Activated CD8-positive, alpha-beta T cell treated with anti-CD3 and anti-CD28 coated beads for 36 hours (primary cell): ENCODE results near the gene BORCS6. TPM values are rescaled to one million over a fixed set of nuclear protein-coding genes. Genes with fewer than 3 reads are reported as not detected.

Experiments
- ATAC-seq: fragments of 200-7000 bp; cut with Tn5 transposase; one replicate; pipeline ENCODE4 v1.10.0; 2021; ENCODE audit warnings: mild to moderate bottlenecking, moderate library complexity
- CTCF ChIA-PET: fragments of 350-600 bp; sonication (Branson Sonifier 250); formaldehyde crosslinking; loops from one replicate; lab custom pipeline; 2021; ENCODE audit warnings: antibody characterized with exemption; lab: Charles Lee
- POLR2A ChIA-PET: fragments of 350-600 bp; sonication (Branson Sonifier 250); formaldehyde crosslinking; loops from one replicate; lab custom pipeline; 2021; ENCODE audit warnings: antibody characterized with exemption; lab: Charles Lee
- DNase-seq: peaks from one replicate; pipeline ENCODE4 v3.0.0-alpha.2; 2020
- H3K27ac Mint-ChIP-seq: one replicate; pipeline ENCODE4 v1.8.0; 2021; ENCODE audit warnings: mild to moderate bottlenecking, mixed read lengths
- H3K27me3 Mint-ChIP-seq: one replicate; pipeline ENCODE4 v1.8.0; 2021; ENCODE audit warnings: mixed read lengths
- H3K36me3 Mint-ChIP-seq: one replicate; pipeline ENCODE4 v1.8.0; 2021; ENCODE audit warnings: low read depth, mixed read lengths
- H3K4me1 Mint-ChIP-seq: one replicate; pipeline ENCODE4 v1.8.0; 2021; ENCODE audit warnings: low read depth, mixed read lengths
- H3K4me3 Mint-ChIP-seq: one replicate; pipeline ENCODE4 v1.8.0; 2021; ENCODE audit warnings: mild to moderate bottlenecking, moderate library complexity, mixed read lengths
- H3K9me3 Mint-ChIP-seq: one replicate; pipeline ENCODE4 v1.8.0; 2021; ENCODE audit warnings: mixed read lengths
- CTCF ChIP-seq: fragments of 200-600 bp; IDR thresholded peaks from one replicate; pipeline ENCODE4 v1.8.0; 2022; ENCODE audit warnings: antibody characterized with exemption, mild to moderate bottlenecking
- intact Hi-C: fragments of 100-400 bp; cut with micrococcal nuclease; formaldehyde crosslinking; loops from one replicate; pipeline ENCODE4 v1.10.0; 2022
- total RNA-seq, 2 experiments: library from RNA; stranded (reverse); gene quantifications; one replicate each; pipeline ENCODE4 v1.2.3, GENCODE V29; 2021

The BORCS6 gene
- total RNA-seq, 2 experiments from 2014 or later, result 5.5 to 6.2 TPM

- Mint-ChIP-seq H3K9me3 (no peaks in the 10 kb centered on the region), H3K36me3 (peaks cover 60% of the 10 kb centered on the region), H3K27me3 (no peaks in the 10 kb centered on the region), H3K4me3 (no peak overlapping the region), H3K4me1 (peaks cover 16% of the 10 kb centered on the region), H3K27ac (no peak overlapping the region)
- no peak for ATAC-seq
- POLR2A ChIA-PET, result interaction anchor here (0.6 to 16.5 kb wide), 10 partner anchors 8 to 49 kb away, joined by 3 to 186 read pairs (median 4); partner anchors contain the start of genes BORCS6, CTC1 and PFAS
- no peak for DNase-seq
- CTCF ChIA-PET, result interaction anchor here (0.7 kb wide), 1 partner anchor 13 kb away, joined by 3 read pairs; no protein-coding TSS in a partner anchor
- intact Hi-C loops, result no loop called here
- TF ChIP-seq CTCF, result no peak
Observed at GRCh38 chr17:8204761-8205555, 15.0 kb upstream of the BORCS6 start.

DNA sequence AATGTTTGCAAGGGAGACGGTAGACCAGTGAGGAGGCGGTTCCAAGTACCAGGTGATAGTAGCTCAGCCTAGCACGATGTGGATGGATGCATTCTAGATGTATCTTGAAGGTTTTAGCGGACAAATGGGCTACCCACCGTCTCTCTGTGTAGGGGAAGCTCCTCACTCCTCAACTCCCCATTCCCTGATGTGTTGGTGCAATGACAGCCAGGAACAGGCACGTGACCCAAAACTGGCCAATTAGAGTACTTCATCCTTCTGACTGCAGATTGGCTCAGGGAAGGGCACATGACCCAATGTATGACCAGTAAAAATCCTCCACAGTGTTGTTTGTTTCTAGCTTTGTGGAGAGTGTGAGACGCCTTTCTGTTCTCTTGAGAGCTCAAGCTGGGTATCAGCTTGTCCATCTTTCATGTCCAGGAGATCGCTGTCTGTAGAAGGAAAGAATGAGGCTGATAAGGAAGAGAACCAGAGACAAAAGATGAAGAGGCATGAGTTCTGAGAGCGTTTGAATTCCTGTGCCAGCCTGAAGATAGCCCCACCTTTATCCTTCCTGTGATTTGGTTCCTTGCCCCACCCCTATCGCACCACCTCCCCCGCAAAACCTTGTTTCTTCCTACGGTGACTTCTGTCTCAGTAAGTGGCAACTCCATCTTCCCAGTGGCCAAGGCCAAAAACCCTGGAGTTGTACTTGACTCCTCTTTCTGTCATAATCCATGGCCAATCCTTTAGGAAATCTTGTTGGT lies 2.3 kb upstream of the BORCS6 start:
- Mint-ChIP-seq H3K27ac (no peak overlapping the region), H3K4me3 (no peak overlapping the region), H3K36me3 (no peaks in the 10 kb centered on the region), H3K9me3 (no peaks in the 10 kb centered on the region), H3K27me3 (no peaks in the 10 kb centered on the region), H3K4me1 (peaks cover 18% of the 10 kb centered on the region)
- ATAC-seq, result peak; percentile 36
- POLR2A ChIA-PET, result interaction anchor here (1.3 to 12.1 kb wide), 6 partner anchors 14 to 56 kb away, joined by 5 to 273 read pairs (median 75); partner anchors contain the start of genes AURKB, CTC1 and TMEM107
- intact Hi-C loops, result no loop called here
- CTCF ChIA-PET, result interaction anchor here (0.6 to 4.6 kb wide), 6 partner anchors 8 to 109 kb away, joined by 3 to 28 read pairs (median 4); no protein-coding TSS in a partner anchor
- TF ChIP-seq CTCF, result no peak
- peak; percentile 77 for DNase-seq

DNA sequence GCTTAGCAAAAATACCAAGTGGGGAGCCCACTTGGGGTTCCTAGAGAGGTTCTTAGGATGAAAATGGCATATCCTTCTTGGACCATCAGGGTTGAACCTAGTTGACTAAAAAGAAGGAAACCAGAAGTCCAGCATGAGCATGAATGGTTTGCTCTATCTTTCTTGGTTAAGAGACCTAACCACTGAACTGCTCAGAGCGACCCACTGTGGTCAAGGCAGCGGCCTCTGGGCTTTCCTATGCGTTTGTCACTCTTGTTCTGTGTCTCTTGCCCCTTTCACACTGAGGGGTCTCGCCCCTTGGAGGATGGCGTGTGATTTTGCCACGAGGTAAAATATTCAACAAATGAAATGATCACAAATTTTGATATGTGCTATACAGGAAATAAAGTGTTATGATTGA lies 526 bp upstream of the BORCS6 start:
- H3K9me3 Mint-ChIP-seq, result no peaks in the 10 kb centered on the region
- POLR2A ChIA-PET, result interaction anchor here (1.4 to 12.1 kb wide), 6 partner anchors 15 to 68 kb away, joined by 3 to 273 read pairs (median 78); partner anchors contain the start of genes AURKB, TMEM107 and VAMP2
- DNase-seq (no peak), ATAC-seq (no peak)
- no peak overlapping the region for H3K4me3 Mint-ChIP-seq
- intact Hi-C loops, result loop anchor here (1.0 kb wide), 1 partner anchor 9 kb away; no protein-coding TSS in a partner anchor
- CTCF ChIA-PET, result interaction anchor here (0.8 to 6.6 kb wide), 8 partner anchors 9 to 97 kb away, joined by 3 to 31 read pairs (median 8); partner anchors contain the start of genes ALOXE3, CTC1 and PFAS
- no peaks in the 10 kb centered on the region for H3K36me3 Mint-ChIP-seq
- peak overlapping the region; percentile 90 for H3K27ac Mint-ChIP-seq
- TF ChIP-seq CTCF, result no peak
- peaks cover 10% of the 10 kb centered on the region for H3K4me1 Mint-ChIP-seq
- H3K27me3 Mint-ChIP-seq, result no peaks in the 10 kb centered on the region

GRCh38 chr17:8189041-8189710 lies 804 bp downstream of the BORCS6 start:
- Mint-ChIP-seq H3K9me3 (no peaks in the 10 kb centered on the region), H3K4me3 (no peak overlapping the region), H3K27ac (no peak overlapping the region), H3K4me1 (peaks cover 10% of the 10 kb centered on the region), H3K36me3 (no peaks in the 10 kb centered on the region), H3K27me3 (no peaks in the 10 kb centered on the region)
- TF ChIP-seq CTCF, result no peak
- intact Hi-C loops, result no loop called here
- peak; percentile 55 for DNase-seq
- no peak for ATAC-seq
- ChIA-PET POLR2A (interaction anchor here (0.5 to 12.1 kb wide), 17 partner anchors 15 to 112 kb away, joined by 3 to 273 read pairs (median 5); partner anchors contain the start of genes AURKB, CTC1, HES7 and SLC25A35), CTCF (interaction anchor here (1.3 to 6.6 kb wide), 6 partner anchors 11 to 112 kb away, joined by 3 to 50 read pairs (median 29); partner anchors contain the start of genes ALOXE3, CTC1 and PFAS)
